Heart left ventricle (tissue), 16 donors: ENCODE measurements around the gene RPL27A. TPM values are rescaled to one million over a fixed set of nuclear protein-coding genes. Genes with fewer than 3 reads are reported as not detected.

ENCODE experiments used
- ATAC-seq, 4 donors: fragments of 200-7000 bp; cut with Tn5 transposase; one replicate each; pipeline ENCODE4 v1.9.1; 2020 to 2022; ENCODE audit warnings: moderate library complexity in 4 of 4, mild to moderate bottlenecking in 3 of 4, moderate number of reproducible peaks in 1 of 4
- DNase-seq, 5 donors: peaks; one replicate each; pipeline ENCODE4 v3.0.0-alpha.2; 2020
- H3K27ac ChIP-seq, 12 donors: fragments of 200-600 bp; sonication (generic) in 4 of 12; one replicate each; pipeline versions ENCODE4 v1.5.0 to v1.8.0; 2016 to 2022; ENCODE audit warnings: mild to moderate bottlenecking in 2 of 12
- H3K27me3 ChIP-seq, 9 donors: fragments of 200-600 bp; sonication (generic) in 2 of 9; one replicate each; pipeline versions ENCODE4 v1.5.1 to v1.8.0; 2016 to 2022; ENCODE audit warnings: mild to moderate bottlenecking in 3 of 9
- H3K36me3 ChIP-seq, 9 donors: fragments of 200-600 bp; sonication (generic) in 2 of 9; one replicate each; pipeline versions ENCODE4 v1.5.0 to v1.8.0; 2018 to 2022; ENCODE audit warnings: mild to moderate bottlenecking in 2 of 9
- H3K4me1 ChIP-seq, 12 donors: fragments of 200-600 bp; sonication (generic) in 4 of 12; one replicate each; pipeline versions ENCODE4 v1.5.0 to v1.8.0; 2016 to 2022; ENCODE audit warnings: mild to moderate bottlenecking in 3 of 12
- H3K4me3 ChIP-seq, 12 donors: fragments of 200-600 bp; sonication (generic) in 4 of 12; one replicate each; pipeline versions ENCODE4 v1.5.0 to v1.8.0; 2017 to 2022; ENCODE audit warnings: mild to moderate bottlenecking in 9 of 12, moderate library complexity in 4 of 12
- H3K9me3 ChIP-seq, 12 donors: fragments of 200-600 bp; sonication (generic) in 4 of 12; one replicate each; pipeline versions ENCODE4 v1.5.0 to v1.8.0; 2016 to 2022; ENCODE audit warnings: mild to moderate bottlenecking in 1 of 12
- CTCF ChIP-seq, 12 donors: fragments of 200-600 bp; sonication (generic) in 4 of 12; IDR thresholded peaks; one replicate each; pipeline versions ENCODE4 v1.5.0 to v1.8.0; 2018 to 2022; ENCODE audit warnings: antibody characterized with exemption in 12 of 12, mild to moderate bottlenecking in 5 of 12
- POLR2A ChIP-seq, 2 donors: fragments of 450-650 bp; IDR thresholded peaks; one replicate each; pipeline ENCODE4 v1.6.1; 2017; ENCODE audit warnings: antibody characterized with exemption in 2 of 2, mild to moderate bottlenecking in 2 of 2, moderate library complexity in 2 of 2
- WGBS, 4 donors: extraction: QIAGEN DNeasy Blood & Tissue Kit in 2 of 4; methylation state at CpG; one replicate each; pipeline versions ENCODE4 v1.1.5 to v1.1.7; 2013 to 2018; 5-methylcytosine and 5-hydroxymethylcytosine counted together
- intact Hi-C, 10 donors: fragments of 100-400 bp; cut with DNase I; formaldehyde crosslinking; loops; one replicate each; pipeline versions ENCODE4 v1.11.1 to v1.14.2; 2022
- polyA plus RNA-seq, 2 donors: library from polyadenylated mRNA; stranded (reverse); fragments of 200-250 nt; gene quantifications; one replicate each; pipeline ENCODE4 v1.2.3, GENCODE V29; 2013
- total RNA-seq, 9 donors: library from RNA; depleted of rRNA in 2 of 9; stranded (reverse); fragments of >200 nt in 2 of 9; fragmentation: NEBNext Ultra II Directional in 3 of 9; extraction: Animal tissue kit (Norgen Biotek cat#: 25700) in 3 of 9; gene quantifications; one replicate each; pipeline versions ENCODE4 v1.1.0 to v1.2.4, GENCODE V29; 2016 to 2023
- donor health status: ischemic (EF 13 %, LVEDD 7.1; RV severe dilation, severe dysfunction).
- donor health status: healthy with polysubstance abuse.
- donor health status: DM: no; HTN: yes; CAD: no.
- donor health status: DM: no; HTN: no; CAD: no.
- donor health status: ischemic (EF 25% LVEDD 6.9; RV normal size, moderate dysfunction).
- donor health status: ischemic (EF 25% LVEDD 5.7; RV mildly dilated, moderate dysfunction).
- donor health status: healthy.
- donor health status: DM: yes; HTN: yes; CAD: no.
- donor health status: ischemic (EF 35%, LVEDD 5.7; RV mildly dilated, moderate dysfunction).
- donor health status: nonischemic (EF 11% LVEDD 7.7; RV severe dilation, severe dysfunction).
- donor health status: DM: yes; HTN: yes; CAD: no.
- donor health status: PGD.
- donor health status: ischemic (EF 29% LVEDD 5.4; RV normal size, mild dysfunction).
- donor health status: nonischemic (EF 23%, LVEDD 6.1; RV moderate dilation, normal function).

RPL27A gene
- total and polyA plus RNA-seq, 11 donors, result 299 to 2,980 (median 471) TPM

DNA sequence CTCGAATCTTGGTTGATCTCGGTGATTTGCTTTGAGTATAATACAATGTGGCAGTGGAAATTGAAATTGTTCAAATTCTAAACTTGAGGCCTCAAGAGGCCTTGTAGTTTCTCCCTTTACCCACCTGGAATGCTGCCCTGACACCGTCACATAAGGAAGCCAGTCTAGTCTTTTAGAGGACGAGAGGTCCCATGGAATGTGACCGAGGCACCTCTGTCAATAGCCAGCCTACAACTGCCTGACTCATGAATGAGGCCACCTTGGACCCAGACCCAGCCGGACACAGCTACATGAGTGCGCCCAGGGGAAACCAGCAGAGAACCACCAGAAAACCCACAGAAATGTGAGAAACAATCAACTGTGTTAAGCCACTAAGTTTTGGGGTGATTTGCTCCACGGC is 52.5 kb downstream of the RPL27A start:
- H3K4me1 ChIP-seq, result peaks cover 0 to 69% (median 38%) of the 10 kb centered on the region in 12 donors
- peak overlapping the region in 3 of 12 donors; percentile 19 to 95 (median 40) for H3K27ac ChIP-seq
- DNase-seq (no peak), ATAC-seq (peak in 2 of 4 donors; percentile 29 to 30)
- intact Hi-C loops, result no loop called here
- no peaks in the 10 kb centered on the region for H3K9me3 ChIP-seq
- peaks cover 0 to 36% (median 7%) of the 10 kb centered on the region in 9 donors for H3K36me3 ChIP-seq
- no peak overlapping the region for H3K4me3 ChIP-seq
- TF ChIP-seq POLR2A (IDR thresholded peaks at IDR 0.05), result no peak
- TF ChIP-seq CTCF (IDR thresholded peaks at IDR 0.05), result no peak
- WGBS, 4 donors, result 75 to 82% (median 80%) methylated on average over 8 of the region's 8 CpGs
- no peaks in the 10 kb centered on the region for H3K27me3 ChIP-seq

GRCh38 chr11:8739309-8739793 is 56.8 kb downstream of the RPL27A start:
- TF ChIP-seq POLR2A (IDR thresholded peaks at IDR 0.05) (no peak), CTCF (IDR thresholded peaks at IDR 0.05) (no peak)
- ATAC-seq, result peak in 2 of 4 donors; percentile 47 to 59
- H3K36me3 ChIP-seq, result peaks cover 0 to 27% (median 0%) of the 10 kb centered on the region in 9 donors
- WGBS, 4 donors, result 64 to 76% (median 72%) methylated on average over 2 of the region's 2 CpGs
- H3K9me3 ChIP-seq, result no peaks in the 10 kb centered on the region
- peak overlapping the region in 1 of 12 donors; percentile 21 for H3K27ac ChIP-seq
- H3K4me3 ChIP-seq, result no peak overlapping the region
- no peaks in the 10 kb centered on the region for H3K27me3 ChIP-seq
- intact Hi-C loops, result no loop called here
- H3K4me1 ChIP-seq, result peaks cover 0 to 34% (median 11%) of the 10 kb centered on the region in 12 donors
- no peak for DNase-seq

Other genes starting within 250 kb of the RPL27A start
- gene STK33, start 88.6 kb upstream of the RPL27A start, total RNA-seq, result 10 to 100 TPM; 18.0 to 41.5 (median 31.0) TPM
- gene STK33, start 88.6 kb upstream of the RPL27A start, polyA plus RNA-seq, result 10 to 100 TPM in 1 of 2 donors, 1 to 10 TPM in 1; 9.9 to 15.7 TPM
- 10 to 100 TPM in 1 of 9 donors, 1 to 10 TPM in 7, under 1 TPM in 1; 0.71 to 10.1 (median 4.1) TPM for gene TRIM66, start 127 bp upstream of the RPL27A start, total RNA-seq
- gene TRIM66, start 127 bp upstream of the RPL27A start, polyA plus RNA-seq, result 1 to 10 TPM in 1 of 2 donors, under 1 TPM in 1; 0.72 to 2.6 TPM
- gene AKIP1, start 228.4 kb downstream of the RPL27A start, total RNA-seq, result 10 to 100 TPM; 21.6 to 39.9 (median 27.4) TPM
- 10 to 100 TPM; 17.7 to 31.1 TPM for gene AKIP1, start 228.4 kb downstream of the RPL27A start, polyA plus RNA-seq